ENCODE measurements around the gene MVB12A. TPM values are rescaled to one million over a fixed set of nuclear protein-coding genes. Genes with fewer than 3 reads are reported as not detected.

The MVB12A gene
- total and polyA plus RNA-seq, 9 of the 15 experiments (the other 6 are each of a cell fraction or from before 2014, with no cell fraction given) = 1.2 to 46.2 (median 22.4) TPM

DNA sequence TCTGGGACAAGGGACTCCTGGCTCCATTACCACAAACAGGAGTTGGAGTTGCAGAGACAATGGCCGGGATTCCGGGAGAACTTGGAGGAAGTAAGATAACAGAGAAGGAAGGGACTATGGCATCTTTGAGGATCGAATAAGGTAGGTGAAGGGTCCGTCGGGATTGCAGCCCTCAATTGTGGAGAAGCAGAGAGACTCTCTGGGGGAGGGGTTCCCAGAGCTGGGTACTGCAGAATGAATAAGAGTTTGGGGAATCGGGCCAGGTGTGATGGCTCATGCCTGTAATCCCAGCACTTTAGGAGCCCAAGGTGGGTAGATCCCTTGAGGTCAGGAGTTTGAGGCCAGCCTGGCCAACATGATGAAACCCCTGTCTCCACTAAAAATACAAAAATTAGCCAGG is 18.2 kb upstream of the MVB12A start:
- FAIRE-seq (no peak), DNase-seq (ENCODE audit: extremely low read depth in 1 of 4, low spot score in 3 of 4) (no peak), ATAC-seq (no peak)
- TF ChIP-seq ETV1 (tag; conservative IDR thresholded peaks at IDR 0.05; ENCODE audit: low read depth) = no peak
- TF ChIP-seq PHF21A (IDR thresholded peaks at IDR 0.05; ENCODE audit: borderline replicate concordance, low read depth) = no peak
- TF ChIP-seq, protein P1, sequence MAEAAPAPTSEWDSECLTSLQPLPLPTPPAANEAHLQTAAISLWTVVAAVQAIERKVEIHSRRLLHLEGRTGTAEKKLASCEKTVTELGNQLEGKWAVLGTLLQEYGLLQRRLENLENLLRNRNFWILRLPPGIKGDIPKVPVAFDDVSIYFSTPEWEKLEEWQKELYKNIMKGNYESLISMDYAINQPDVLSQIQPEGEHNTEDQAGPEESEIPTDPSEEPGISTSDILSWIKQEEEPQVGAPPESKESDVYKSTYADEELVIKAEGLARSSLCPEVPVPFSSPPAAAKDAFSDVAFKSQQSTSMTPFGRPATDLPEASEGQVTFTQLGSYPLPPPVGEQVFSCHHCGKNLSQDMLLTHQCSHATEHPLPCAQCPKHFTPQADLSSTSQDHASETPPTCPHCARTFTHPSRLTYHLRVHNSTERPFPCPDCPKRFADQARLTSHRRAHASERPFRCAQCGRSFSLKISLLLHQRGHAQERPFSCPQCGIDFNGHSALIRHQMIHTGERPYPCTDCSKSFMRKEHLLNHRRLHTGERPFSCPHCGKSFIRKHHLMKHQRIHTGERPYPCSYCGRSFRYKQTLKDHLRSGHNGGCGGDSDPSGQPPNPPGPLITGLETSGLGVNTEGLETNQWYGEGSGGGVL (CRISPR knock-in tag; IDR thresholded peaks at IDR 0.05) = no peak
- TF ChIP-seq FOXA3 (CRISPR knock-in tag; conservative IDR thresholded peaks at IDR 0.05 in 1 of 2, IDR thresholded peaks at IDR 0.05 in 1 of 2) = no peak
- TF ChIP-seq JUNB (CRISPR knock-in tag; conservative IDR thresholded peaks at IDR 0.05) = no peak
- TF ChIP-seq, protein P2, sequence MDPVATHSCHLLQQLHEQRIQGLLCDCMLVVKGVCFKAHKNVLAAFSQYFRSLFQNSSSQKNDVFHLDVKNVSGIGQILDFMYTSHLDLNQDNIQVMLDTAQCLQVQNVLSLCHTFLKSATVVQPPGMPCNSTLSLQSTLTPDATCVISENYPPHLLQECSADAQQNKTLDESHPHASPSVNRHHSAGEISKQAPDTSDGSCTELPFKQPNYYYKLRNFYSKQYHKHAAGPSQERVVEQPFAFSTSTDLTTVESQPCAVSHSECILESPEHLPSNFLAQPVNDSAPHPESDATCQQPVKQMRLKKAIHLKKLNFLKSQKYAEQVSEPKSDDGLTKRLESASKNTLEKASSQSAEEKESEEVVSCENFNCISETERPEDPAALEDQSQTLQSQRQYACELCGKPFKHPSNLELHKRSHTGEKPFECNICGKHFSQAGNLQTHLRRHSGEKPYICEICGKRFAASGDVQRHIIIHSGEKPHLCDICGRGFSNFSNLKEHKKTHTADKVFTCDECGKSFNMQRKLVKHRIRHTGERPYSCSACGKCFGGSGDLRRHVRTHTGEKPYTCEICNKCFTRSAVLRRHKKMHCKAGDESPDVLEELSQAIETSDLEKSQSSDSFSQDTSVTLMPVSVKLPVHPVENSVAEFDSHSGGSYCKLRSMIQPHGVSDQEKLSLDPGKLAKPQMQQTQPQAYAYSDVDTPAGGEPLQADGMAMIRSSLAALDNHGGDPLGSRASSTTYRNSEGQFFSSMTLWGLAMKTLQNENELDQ (CRISPR knock-in tag; IDR thresholded peaks at IDR 0.05; ENCODE audit: borderline replicate concordance) = no peak
- TF ChIP-seq POU5F1 (IDR thresholded peaks at IDR 0.05; ENCODE audit: borderline replicate concordance, low read depth, low read length, partially characterized antibody) = no peak
- no peak for TF ChIP-seq ADNP (tag; IDR thresholded peaks at IDR 0.05)
- TF ChIP-seq MCM5 (IDR thresholded peaks at IDR 0.05; ENCODE audit: low read depth) = no peak
- TF ChIP-seq, protein P3, sequence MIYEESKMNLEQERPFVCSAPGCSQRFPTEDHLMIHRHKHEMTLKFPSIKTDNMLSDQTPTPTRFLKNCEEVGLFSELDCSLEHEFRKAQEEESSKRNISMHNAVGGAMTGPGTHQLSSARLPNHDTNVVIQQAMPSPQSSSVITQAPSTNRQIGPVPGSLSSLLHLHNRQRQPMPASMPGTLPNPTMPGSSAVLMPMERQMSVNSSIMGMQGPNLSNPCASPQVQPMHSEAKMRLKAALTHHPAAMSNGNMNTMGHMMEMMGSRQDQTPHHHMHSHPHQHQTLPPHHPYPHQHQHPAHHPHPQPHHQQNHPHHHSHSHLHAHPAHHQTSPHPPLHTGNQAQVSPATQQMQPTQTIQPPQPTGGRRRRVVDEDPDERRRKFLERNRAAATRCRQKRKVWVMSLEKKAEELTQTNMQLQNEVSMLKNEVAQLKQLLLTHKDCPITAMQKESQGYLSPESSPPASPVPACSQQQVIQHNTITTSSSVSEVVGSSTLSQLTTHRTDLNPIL (CRISPR knock-in tag; IDR thresholded peaks at IDR 0.05) = no peak
- TF ChIP-seq ETV5 (CRISPR knock-in tag; IDR thresholded peaks at IDR 0.05; ENCODE audit: low read depth) = no peak
- no peak for TF ChIP-seq FIP1L1 (IDR thresholded peaks at IDR 0.05; ENCODE audit: low read depth, low read length, poor library complexity, severe bottlenecking)
- no peak overlapping the region for H3K4me2 ChIP-seq (ENCODE audit: insufficient read depth, low read length)
- CTCF ChIA-PET (ENCODE audit: low intra/inter-chr PET ratio) = no interaction called here
- intact Hi-C loops (cut with micrococcal nuclease) (no loop called here), in situ Hi-C loops (cut with MboI) (no loop called here)
- H2AFZ ChIP-seq (ENCODE audit: low read depth, low read length) = no peak overlapping the region
- peaks cover 17 to 42% of the 10 kb centered on the region in 2 experiments; a peak in 4 of 5 replicates for H3K4me1 ChIP-seq (replicated peaks in 1 of 2; ENCODE audit: control insufficient read depth in 2 of 2, insufficient read depth in 2 of 2, low read length in 2 of 2)
- H3K9ac ChIP-seq (ENCODE audit: insufficient read depth in 1 of 2, low read depth in 2 of 2, low read length in 2 of 2) = no peak overlapping the region
- H3K9me1 ChIP-seq (ENCODE audit: control insufficient read depth, insufficient read depth, low read length) = no peaks in the 10 kb centered on the region
- no peaks in the 10 kb centered on the region for H3K9me3 ChIP-seq (replicated peaks; ENCODE audit: control insufficient read depth, insufficient read depth, low read depth, low read length)
- no peaks in the 10 kb centered on the region for H3K27me3 ChIP-seq (ENCODE audit: control insufficient read depth in 2 of 2, insufficient read depth in 2 of 2, low read length in 2 of 2)
- peaks cover 47% of the 10 kb centered on the region for H3K79me2 ChIP-seq (ENCODE audit: control insufficient read depth, insufficient read depth, low read length)
- no peak overlapping the region for H3K27ac ChIP-seq (ENCODE audit: extremely low read depth, low read depth, low read length)
- WGBS (ENCODE audit: insufficient coverage, low coverage, missing lambda C conversion rate) = 97% methylated on average over 6 of the region's 6 CpGs
- no peak overlapping the region for H3K4me3 ChIP-seq
- 0 out of 2 replicates have a peak, but pooled peaks cover 3% of the 10 kb centered on the region for H4K20me1 ChIP-seq (replicated peaks; ENCODE audit: control insufficient read depth, insufficient read depth, low read length)
- POLR2A ChIA-PET = interaction anchor here (0.5 to 0.9 kb wide), 3 partner anchors 10 to 329 kb away, joined by 3 read pairs; no protein-coding TSS in a partner anchor
- BruUV-seq (replicated peaks) = no TSS peak
- H3K36me3 ChIP-seq (ENCODE audit: control insufficient read depth, insufficient read depth, low read length) = peaks cover 43% of the 10 kb centered on the region; the same call in 2 of the 3 replicates
